HEK293 (cell line): ENCODE data around the gene CALM3.

Source experiments
- EGR2 ChIP-seq: fragments of 450-650 bp; formaldehyde crosslinking; IDR thresholded peaks from 2 replicates; pipeline ENCODE4 v1.5.1; 2016; ENCODE audit warnings: low read depth, missing biosample characterization, missing genetic modification characterization
- GLIS1 ChIP-seq: fragments of 450-650 bp; formaldehyde crosslinking; IDR thresholded peaks from 2 replicates; pipeline ENCODE4 v1.5.1; 2016; ENCODE audit warnings: missing biosample characterization, missing genetic modification characterization
- GLIS2 ChIP-seq: fragments of 450-650 bp; formaldehyde crosslinking; IDR thresholded peaks from 2 replicates; pipeline ENCODE4 v1.5.1; 2016; ENCODE audit warnings: missing biosample characterization, missing genetic modification characterization
- KLF16 ChIP-seq: fragments of 450-650 bp; formaldehyde crosslinking; IDR thresholded peaks from 2 replicates; pipeline ENCODE4 v1.5.1; 2017; ENCODE audit warnings: missing biosample characterization, missing genetic modification characterization
- REPIN1 ChIP-seq: fragments of 450-650 bp; formaldehyde crosslinking; IDR thresholded peaks from 2 replicates; pipeline ENCODE4 v1.5.1; 2017; ENCODE audit warnings: missing biosample characterization, missing genetic modification characterization, low read depth
- REST ChIP-seq: fragments of 450-650 bp; formaldehyde crosslinking; IDR thresholded peaks from 2 replicates; pipeline ENCODE4 v1.5.1; 2016; ENCODE audit warnings: missing biosample characterization, missing genetic modification characterization
- SP3 ChIP-seq: fragments of 450-650 bp; formaldehyde crosslinking; IDR thresholded peaks from 2 replicates; pipeline ENCODE4 v1.5.1; 2016; ENCODE audit warnings: missing biosample characterization, missing genetic modification characterization
- WT1 ChIP-seq: fragments of 450-650 bp; formaldehyde crosslinking; IDR thresholded peaks from 2 replicates; pipeline ENCODE4 v1.5.1; 2016; ENCODE audit warnings: missing biosample characterization, missing genetic modification characterization
- YY2 ChIP-seq: fragments of 450-650 bp; formaldehyde crosslinking; IDR thresholded peaks from 2 replicates; pipeline ENCODE4 v1.5.1; 2016; ENCODE audit warnings: missing biosample characterization, missing genetic modification characterization
- ZBTB21 ChIP-seq: fragments of 450-650 bp; formaldehyde crosslinking; IDR thresholded peaks from 2 replicates; pipeline ENCODE4 v1.5.1; 2017; ENCODE audit warnings: missing biosample characterization, missing genetic modification characterization
- ZBTB44 ChIP-seq: fragments of 450-650 bp; IDR thresholded peaks from 2 replicates; pipeline ENCODE4 v1.5.1; 2018; ENCODE audit warnings: missing biosample characterization, mild to moderate bottlenecking, missing genetic modification characterization
- ZBTB8A ChIP-seq: fragments of 450-650 bp; formaldehyde crosslinking; IDR thresholded peaks from 2 replicates; pipeline ENCODE4 v1.5.1; 2016; ENCODE audit warnings: missing biosample characterization, missing genetic modification characterization
- ZFP37 ChIP-seq: fragments of 450-650 bp; formaldehyde crosslinking; IDR thresholded peaks from 2 replicates; pipeline ENCODE4 v1.5.1; 2016; ENCODE audit warnings: missing biosample characterization, missing genetic modification characterization
- ZFP41 ChIP-seq: fragments of 450-650 bp; formaldehyde crosslinking; IDR thresholded peaks from 2 replicates; pipeline ENCODE4 v1.5.1; 2016; ENCODE audit warnings: missing biosample characterization, missing genetic modification characterization, borderline replicate concordance
- ZNF10 ChIP-seq: fragments of 450-650 bp; formaldehyde crosslinking; IDR thresholded peaks from 2 replicates; pipeline ENCODE4 v1.5.1; 2017; ENCODE audit warnings: missing biosample characterization, missing genetic modification characterization
- ZNF112 ChIP-seq: fragments of 450-650 bp; formaldehyde crosslinking; IDR thresholded peaks from 2 replicates; pipeline ENCODE4 v1.5.0; 2017; ENCODE audit warnings: missing biosample characterization, missing genetic modification characterization
- ZNF121 ChIP-seq: fragments of 450-650 bp; formaldehyde crosslinking; IDR thresholded peaks from 2 replicates; pipeline ENCODE4 v1.5.1; 2016; ENCODE audit warnings: missing biosample characterization, missing genetic modification characterization
- ZNF146 ChIP-seq: fragments of 450-650 bp; formaldehyde crosslinking; IDR thresholded peaks from 2 replicates; pipeline ENCODE4 v1.5.1; 2016; ENCODE audit warnings: missing biosample characterization, missing genetic modification characterization
- ZNF18 ChIP-seq: fragments of 450-650 bp; formaldehyde crosslinking; IDR thresholded peaks from 2 replicates; pipeline ENCODE4 v1.5.1; 2016; ENCODE audit warnings: missing biosample characterization, missing genetic modification characterization
- ZNF202 ChIP-seq: fragments of 450-650 bp; formaldehyde crosslinking; IDR thresholded peaks from 2 replicates; pipeline ENCODE4 v1.5.1; 2016; ENCODE audit warnings: missing biosample characterization, missing genetic modification characterization, borderline replicate concordance
- ZNF23 ChIP-seq: fragments of 450-650 bp; formaldehyde crosslinking; IDR thresholded peaks from 2 replicates; pipeline ENCODE4 v1.5.1; 2016; ENCODE audit warnings: missing biosample characterization, missing genetic modification characterization, borderline replicate concordance
- ZNF362 ChIP-seq: fragments of 450-650 bp; formaldehyde crosslinking; IDR thresholded peaks from 2 replicates; pipeline ENCODE4 v1.5.1; 2016; ENCODE audit warnings: missing biosample characterization, missing genetic modification characterization
- ZNF391 ChIP-seq: fragments of 450-650 bp; formaldehyde crosslinking; IDR thresholded peaks from 2 replicates; pipeline ENCODE4 v1.5.1; 2016; ENCODE audit warnings: low read depth, missing biosample characterization, missing genetic modification characterization, borderline replicate concordance
- ZNF398 ChIP-seq: fragments of 450-650 bp; formaldehyde crosslinking; IDR thresholded peaks from 2 replicates; pipeline ENCODE4 v1.5.1; 2017; ENCODE audit warnings: missing biosample characterization, missing genetic modification characterization
- ZNF501 ChIP-seq: fragments of 450-650 bp; formaldehyde crosslinking; IDR thresholded peaks from 2 replicates; pipeline ENCODE4 v1.5.1; 2016; ENCODE audit warnings: missing biosample characterization, missing genetic modification characterization
- ZNF654 ChIP-seq: fragments of 450-650 bp; formaldehyde crosslinking; IDR thresholded peaks from 2 replicates; pipeline ENCODE4 v1.5.1; 2016; ENCODE audit warnings: low read depth, missing biosample characterization, missing genetic modification characterization
- ZNF692 ChIP-seq: fragments of 450-650 bp; formaldehyde crosslinking; IDR thresholded peaks from 2 replicates; pipeline ENCODE4 v1.5.1; 2016; ENCODE audit warnings: missing biosample characterization, missing genetic modification characterization
- ZNF747 ChIP-seq: fragments of 450-650 bp; formaldehyde crosslinking; IDR thresholded peaks from 2 replicates; pipeline ENCODE4 v1.5.1; 2016; ENCODE audit warnings: missing biosample characterization, missing genetic modification characterization
- ZNF837 ChIP-seq: fragments of 450-650 bp; formaldehyde crosslinking; IDR thresholded peaks from 2 replicates; pipeline ENCODE4 v1.5.1; 2016; ENCODE audit warnings: missing biosample characterization, missing genetic modification characterization
- ZXDB ChIP-seq: fragments of 450-650 bp; formaldehyde crosslinking; IDR thresholded peaks from 2 replicates; pipeline ENCODE4 v1.5.1; 2016; ENCODE audit warnings: missing biosample characterization, missing genetic modification characterization

CALM3 gene

GRCh38 chr19:46624958-46625661, 24.0 kb downstream of the CALM3 start, which contains the start of gene PTGIR (continued):
- TF ChIP-seq ZNF398 (tag by site-specific recombination) (peak; percentile 98), EGR2 (peak; percentile 85), ZNF202 (tag by site-specific recombination) (no peak), ZFP41 (tag by site-specific recombination) (no peak), ZNF654 (tag by site-specific recombination) (no peak), ZNF747 (no peak), ZNF501 (tag by site-specific recombination) (0 out of 2 replicates have a peak, but pooled peaks have one; percentile 28), REPIN1 (no peak), ZBTB21 (no peak), ZNF112 (no peak), ZNF10 (no peak), YY2 (tag by site-specific recombination) (no peak), ZNF146 (no peak), KLF16 (no peak), GLIS1 (tag by site-specific recombination) (peak; percentile 71), ZFP37 (no peak), WT1 (tag by site-specific recombination) (peak; percentile 66), ZNF391 (tag by site-specific recombination) (no peak), ZNF837 (tag by site-specific recombination) (no peak), ZNF18 (no peak), ZBTB8A (tag by site-specific recombination) (no peak), REST (tag by site-specific recombination) (no peak), ZNF23 (no peak), ZNF692 (tag by site-specific recombination) (no peak), GLIS2 (tag by site-specific recombination) (0 out of 2 replicates have a peak, but pooled peaks have one; percentile 48), ZNF121 (tag by site-specific recombination) (no peak), ZXDB (tag by site-specific recombination) (no peak), ZNF362 (tag by site-specific recombination) (no peak), ZBTB44 (no peak), SP3 (tag by site-specific recombination) (peak; percentile 68)
- TF ChIP-seq, all 188 proteins: peak for 19
